H1 (cell line): ENCODE measurements around the gene PRDM5.

Experiments used
- BACH1 ChIP-seq: IDR thresholded peaks from 2 replicates; pipeline ENCODE4 v1.6.1; 2012; ENCODE audit warnings: low read length, improper control_type of control experiment
- CHD2 ChIP-seq: IDR thresholded peaks from 2 replicates; pipeline ENCODE4 v1.6.1; 2012; ENCODE audit warnings: low read length, improper control_type of control experiment
- EZH2 ChIP-seq: fragments of 200-600 bp; sonication (generic); IDR thresholded peaks from 2 replicates; pipeline ENCODE4 v1.7.1; 2012; ENCODE audit warnings: low read depth, mild to moderate bottlenecking, moderate library complexity, low read length, inconsistent platforms; ENCODE audit not compliant: severe bottlenecking
- KDM1A ChIP-seq: fragments of 200-600, 300-600 bp; sonication (generic); IDR thresholded peaks from 2 replicates; pipeline ENCODE4 v1.7.1; 2016; ENCODE audit warnings: mild to moderate bottlenecking, low read length, borderline replicate concordance
- POLR2A ChIP-seq, 2 experiments: IDR thresholded peaks; 1 replicate in 1 of 2; 2 replicates in 1 of 2; pipeline ENCODE4 v1.6.1; 2011; ENCODE audit warnings: low read depth in 2 of 2, low read length in 2 of 2, mild to moderate bottlenecking in 2 of 2; ENCODE audit errors: control extremely low read depth in 1 of 2
- RBBP5 ChIP-seq: IDR thresholded peaks from 2 replicates; pipeline ENCODE4 v1.7.1; 2012; ENCODE audit warnings: low read depth, mild to moderate bottlenecking, inconsistent platforms, low read length, moderate library complexity, borderline replicate concordance
- RNF2 ChIP-seq: fragments of 200-900, 300-1000 bp; sonication (generic); IDR thresholded peaks from 2 replicates; pipeline ENCODE4 v1.7.1; 2016; ENCODE audit warnings: borderline replicate concordance, low read depth, mild to moderate bottlenecking, antibody characterized with exemption, low read length; ENCODE audit not compliant: poor library complexity, severe bottlenecking; ENCODE audit errors: missing control alignments
- RXRA ChIP-seq: IDR thresholded peaks from 2 replicates; pipeline ENCODE4 v1.6.1; 2011; ENCODE audit warnings: low read depth, mild to moderate bottlenecking, low read length, moderate library complexity; ENCODE audit not compliant: insufficient read depth
- SUZ12 ChIP-seq: fragments of 200-600 bp; sonication (generic); IDR thresholded peaks from 2 replicates; pipeline ENCODE4 v1.6.1; 2012; ENCODE audit warnings: mild to moderate bottlenecking, inconsistent platforms, low read length, moderate library complexity, mixed read lengths
- TAF1 ChIP-seq: IDR thresholded peaks from 2 replicates; pipeline ENCODE4 v1.6.1; 2011; ENCODE audit warnings: mild to moderate bottlenecking, low read depth, low read length
- YY1 ChIP-seq: IDR thresholded peaks from 2 replicates; pipeline ENCODE4 v1.6.1; 2011; ENCODE audit warnings: low read depth, mild to moderate bottlenecking, low read length
- TF ChIP-seq, protein P1 (sequence below), 3 experiments: IDR thresholded peaks; 1 replicate in 2 of 3; 2 replicates in 1 of 3; pipeline versions ENCODE4 v1.5.1 to v1.6.1; 2011; ENCODE audit warnings: low read length in 3 of 3, mild to moderate bottlenecking in 3 of 3, inconsistent platforms in 2 of 3, low read depth in 1 of 3, moderate library complexity in 1 of 3; ENCODE audit not compliant: insufficient read depth in 1 of 3; ENCODE audit errors: control extremely low read depth in 1 of 3
- TF ChIP-seq, protein P2 (sequence below): IDR thresholded peaks from 2 replicates; pipeline ENCODE4 v1.6.1; 2011; ENCODE audit warnings: low read length, improper control_type of control experiment

DNA sequence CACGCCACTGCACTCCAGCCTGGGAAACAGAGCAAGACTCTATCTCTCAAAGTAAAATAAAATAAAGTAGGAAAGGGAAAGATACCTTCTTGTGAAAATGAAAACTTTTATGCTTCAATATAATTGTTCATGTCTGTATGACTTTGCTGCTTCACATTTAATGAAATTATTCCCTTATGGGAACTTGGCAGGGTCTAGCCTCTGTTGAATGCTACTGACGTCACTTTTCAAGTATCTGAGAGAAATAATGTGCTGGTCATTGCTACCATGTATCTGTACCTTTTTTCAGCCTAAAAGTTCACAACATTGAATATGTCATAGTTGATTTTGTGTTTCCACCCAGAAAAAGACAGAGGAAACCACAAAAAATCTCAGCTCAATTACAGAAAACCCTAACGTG, 65.2 kb downstream of the PRDM5 start:
- no peak for TF ChIP-seq EZH2
- TF ChIP-seq, protein P1, sequence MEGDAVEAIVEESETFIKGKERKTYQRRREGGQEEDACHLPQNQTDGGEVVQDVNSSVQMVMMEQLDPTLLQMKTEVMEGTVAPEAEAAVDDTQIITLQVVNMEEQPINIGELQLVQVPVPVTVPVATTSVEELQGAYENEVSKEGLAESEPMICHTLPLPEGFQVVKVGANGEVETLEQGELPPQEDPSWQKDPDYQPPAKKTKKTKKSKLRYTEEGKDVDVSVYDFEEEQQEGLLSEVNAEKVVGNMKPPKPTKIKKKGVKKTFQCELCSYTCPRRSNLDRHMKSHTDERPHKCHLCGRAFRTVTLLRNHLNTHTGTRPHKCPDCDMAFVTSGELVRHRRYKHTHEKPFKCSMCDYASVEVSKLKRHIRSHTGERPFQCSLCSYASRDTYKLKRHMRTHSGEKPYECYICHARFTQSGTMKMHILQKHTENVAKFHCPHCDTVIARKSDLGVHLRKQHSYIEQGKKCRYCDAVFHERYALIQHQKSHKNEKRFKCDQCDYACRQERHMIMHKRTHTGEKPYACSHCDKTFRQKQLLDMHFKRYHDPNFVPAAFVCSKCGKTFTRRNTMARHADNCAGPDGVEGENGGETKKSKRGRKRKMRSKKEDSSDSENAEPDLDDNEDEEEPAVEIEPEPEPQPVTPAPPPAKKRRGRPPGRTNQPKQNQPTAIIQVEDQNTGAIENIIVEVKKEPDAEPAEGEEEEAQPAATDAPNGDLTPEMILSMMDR (IDR thresholded peaks at IDR 0.05; ENCODE audit: control extremely low read depth in 1 of 3, insufficient read depth in 1 of 3, low read depth in 1 of 3, low read length in 3 of 3), result no peak
- TF ChIP-seq BACH1, result no peak
- TF ChIP-seq CHD2, result no peak
- TF ChIP-seq RXRA, result no peak
- no peak for TF ChIP-seq SUZ12
- TF ChIP-seq, protein P2, sequence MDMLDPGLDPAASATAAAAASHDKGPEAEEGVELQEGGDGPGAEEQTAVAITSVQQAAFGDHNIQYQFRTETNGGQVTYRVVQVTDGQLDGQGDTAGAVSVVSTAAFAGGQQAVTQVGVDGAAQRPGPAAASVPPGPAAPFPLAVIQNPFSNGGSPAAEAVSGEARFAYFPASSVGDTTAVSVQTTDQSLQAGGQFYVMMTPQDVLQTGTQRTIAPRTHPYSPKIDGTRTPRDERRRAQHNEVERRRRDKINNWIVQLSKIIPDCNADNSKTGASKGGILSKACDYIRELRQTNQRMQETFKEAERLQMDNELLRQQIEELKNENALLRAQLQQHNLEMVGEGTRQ, result no peak
- no peak for TF ChIP-seq KDM1A
- TF ChIP-seq RNF2, result no peak
- no peak for TF ChIP-seq YY1
- TF ChIP-seq POLR2A (IDR thresholded peaks at IDR 0.05; ENCODE audit: control extremely low read depth in 1 of 2, low read depth in 2 of 2, low read length in 2 of 2), result no peak
- no peak for TF ChIP-seq RBBP5
- TF ChIP-seq TAF1, result no peak
